ENCODE data around the gene KCNQ1. TPM values are rescaled to one million over a fixed set of nuclear protein-coding genes. Genes with fewer than 3 reads are reported as not detected.

KCNQ1 gene
- total RNA-seq, 1 experiment from 2014 or later: 2.5 TPM

DNA sequence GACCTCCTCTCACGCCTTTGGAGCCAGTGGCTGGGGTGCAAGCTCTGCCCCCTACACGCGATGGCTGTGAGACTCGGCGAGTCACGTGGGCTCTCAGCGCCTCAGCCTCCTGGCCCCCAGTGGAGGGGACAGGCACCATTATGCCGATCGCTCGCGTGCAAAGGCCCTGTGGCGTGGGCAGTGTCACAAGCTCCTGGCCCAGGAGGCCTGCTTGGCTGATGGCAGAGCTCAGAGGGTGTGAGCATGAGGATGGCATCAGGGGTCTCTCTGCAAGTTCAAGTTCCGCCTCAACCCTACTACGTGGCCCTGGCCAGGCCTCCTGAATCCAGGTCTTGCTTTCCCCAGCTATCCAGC is 345.7 kb downstream of the KCNQ1 start:
- Mint-ChIP-seq H3K9me3 (peaks cover 17% of the 10 kb centered on the region), H3K4me3 (no peak overlapping the region), H3K27ac (no peak overlapping the region), H3K36me3 (peaks cover 13% of the 10 kb centered on the region), H3K4me1 (peaks cover 12% of the 10 kb centered on the region), H3K27me3 (ENCODE audit: low read depth) (peaks cover 79% of the 10 kb centered on the region)
- ChIA-PET CTCF (interaction anchor here (1.0 to 1.3 kb wide), 3 partner anchors 47 to 257 kb away, joined by 3 to 4 read pairs (median 3); no protein-coding TSS in a partner anchor), POLR2A (no interaction called here)
- DNase-seq (ENCODE audit: low spot score) (peak; percentile 6), ATAC-seq (no peak)
- TF ChIP-seq GTF2I (CRISPR knock-in tag; conservative IDR thresholded peaks at IDR 0.05): 0 out of 2 replicates have a peak, but pooled peaks have one; percentile 44
- TF ChIP-seq ZNF416 (CRISPR knock-in tag; IDR thresholded peaks at IDR 0.05): no peak

DNA sequence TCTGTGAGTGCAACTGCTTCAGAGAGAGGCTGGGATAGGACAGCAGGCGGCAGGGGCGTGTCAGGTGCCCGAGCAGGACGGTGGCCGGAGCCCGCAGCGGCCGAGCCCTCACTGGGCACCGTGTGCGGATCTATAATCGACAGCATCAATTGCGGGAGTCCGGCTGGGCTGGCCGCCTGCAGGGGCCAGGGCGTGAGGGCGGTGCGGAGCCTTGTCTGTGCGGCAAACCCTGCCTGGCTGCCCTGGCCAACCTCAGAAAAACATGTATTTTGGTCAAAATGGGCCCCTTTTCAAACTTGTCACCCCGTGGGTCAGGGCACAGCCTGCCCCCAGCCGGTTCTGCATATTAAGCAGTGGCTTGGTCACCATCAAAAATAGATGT is 346.3 kb downstream of the KCNQ1 start:
- no peak for ATAC-seq
- POLR2A ChIA-PET: no interaction called here
- peak; percentile 10 for DNase-seq (ENCODE audit: low spot score)
- Mint-ChIP-seq H3K4me1 (peaks cover 12% of the 10 kb centered on the region), H3K9me3 (peaks cover 11% of the 10 kb centered on the region), H3K36me3 (peaks cover 8% of the 10 kb centered on the region), H3K4me3 (no peak overlapping the region; the same call in 1 of the 2 replicates), H3K27ac (no peak overlapping the region), H3K27me3 (ENCODE audit: low read depth) (peaks cover 79% of the 10 kb centered on the region)
- no peak for TF ChIP-seq NFATC4 (CRISPR knock-in tag; IDR thresholded peaks at IDR 0.05)
- TF ChIP-seq, protein P1, sequence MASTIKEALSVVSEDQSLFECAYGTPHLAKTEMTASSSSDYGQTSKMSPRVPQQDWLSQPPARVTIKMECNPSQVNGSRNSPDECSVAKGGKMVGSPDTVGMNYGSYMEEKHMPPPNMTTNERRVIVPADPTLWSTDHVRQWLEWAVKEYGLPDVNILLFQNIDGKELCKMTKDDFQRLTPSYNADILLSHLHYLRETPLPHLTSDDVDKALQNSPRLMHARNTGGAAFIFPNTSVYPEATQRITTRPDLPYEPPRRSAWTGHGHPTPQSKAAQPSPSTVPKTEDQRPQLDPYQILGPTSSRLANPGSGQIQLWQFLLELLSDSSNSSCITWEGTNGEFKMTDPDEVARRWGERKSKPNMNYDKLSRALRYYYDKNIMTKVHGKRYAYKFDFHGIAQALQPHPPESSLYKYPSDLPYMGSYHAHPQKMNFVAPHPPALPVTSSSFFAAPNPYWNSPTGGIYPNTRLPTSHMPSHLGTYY (CRISPR knock-in tag; IDR thresholded peaks at IDR 0.05): no peak
- TF ChIP-seq, protein P2, sequence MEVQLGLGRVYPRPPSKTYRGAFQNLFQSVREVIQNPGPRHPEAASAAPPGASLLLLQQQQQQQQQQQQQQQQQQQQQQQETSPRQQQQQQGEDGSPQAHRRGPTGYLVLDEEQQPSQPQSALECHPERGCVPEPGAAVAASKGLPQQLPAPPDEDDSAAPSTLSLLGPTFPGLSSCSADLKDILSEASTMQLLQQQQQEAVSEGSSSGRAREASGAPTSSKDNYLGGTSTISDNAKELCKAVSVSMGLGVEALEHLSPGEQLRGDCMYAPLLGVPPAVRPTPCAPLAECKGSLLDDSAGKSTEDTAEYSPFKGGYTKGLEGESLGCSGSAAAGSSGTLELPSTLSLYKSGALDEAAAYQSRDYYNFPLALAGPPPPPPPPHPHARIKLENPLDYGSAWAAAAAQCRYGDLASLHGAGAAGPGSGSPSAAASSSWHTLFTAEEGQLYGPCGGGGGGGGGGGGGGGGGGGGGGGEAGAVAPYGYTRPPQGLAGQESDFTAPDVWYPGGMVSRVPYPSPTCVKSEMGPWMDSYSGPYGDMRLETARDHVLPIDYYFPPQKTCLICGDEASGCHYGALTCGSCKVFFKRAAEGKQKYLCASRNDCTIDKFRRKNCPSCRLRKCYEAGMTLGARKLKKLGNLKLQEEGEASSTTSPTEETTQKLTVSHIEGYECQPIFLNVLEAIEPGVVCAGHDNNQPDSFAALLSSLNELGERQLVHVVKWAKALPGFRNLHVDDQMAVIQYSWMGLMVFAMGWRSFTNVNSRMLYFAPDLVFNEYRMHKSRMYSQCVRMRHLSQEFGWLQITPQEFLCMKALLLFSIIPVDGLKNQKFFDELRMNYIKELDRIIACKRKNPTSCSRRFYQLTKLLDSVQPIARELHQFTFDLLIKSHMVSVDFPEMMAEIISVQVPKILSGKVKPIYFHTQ (CRISPR knock-in tag; IDR thresholded peaks at IDR 0.05): no peak
- TF ChIP-seq, protein P3, sequence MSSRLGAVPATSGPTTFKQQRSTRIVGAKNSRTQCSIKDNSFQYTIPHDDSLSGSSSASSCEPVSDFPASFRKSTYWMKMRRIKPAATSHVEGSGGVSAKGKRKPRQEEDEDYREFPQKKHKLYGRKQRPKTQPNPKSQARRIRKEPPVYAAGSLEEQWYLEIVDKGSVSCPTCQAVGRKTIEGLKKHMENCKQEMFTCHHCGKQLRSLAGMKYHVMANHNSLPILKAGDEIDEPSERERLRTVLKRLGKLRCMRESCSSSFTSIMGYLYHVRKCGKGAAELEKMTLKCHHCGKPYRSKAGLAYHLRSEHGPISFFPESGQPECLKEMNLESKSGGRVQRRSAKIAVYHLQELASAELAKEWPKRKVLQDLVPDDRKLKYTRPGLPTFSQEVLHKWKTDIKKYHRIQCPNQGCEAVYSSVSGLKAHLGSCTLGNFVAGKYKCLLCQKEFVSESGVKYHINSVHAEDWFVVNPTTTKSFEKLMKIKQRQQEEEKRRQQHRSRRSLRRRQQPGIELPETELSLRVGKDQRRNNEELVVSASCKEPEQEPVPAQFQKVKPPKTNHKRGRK (CRISPR knock-in tag; IDR thresholded peaks at IDR 0.05; ENCODE audit: borderline replicate concordance): no peak
- no peak for TF ChIP-seq NR2C2 (CRISPR knock-in tag; IDR thresholded peaks at IDR 0.05)
- no peak for TF ChIP-seq EMX1 (CRISPR knock-in tag; IDR thresholded peaks at IDR 0.05)
- TF ChIP-seq, protein P4, sequence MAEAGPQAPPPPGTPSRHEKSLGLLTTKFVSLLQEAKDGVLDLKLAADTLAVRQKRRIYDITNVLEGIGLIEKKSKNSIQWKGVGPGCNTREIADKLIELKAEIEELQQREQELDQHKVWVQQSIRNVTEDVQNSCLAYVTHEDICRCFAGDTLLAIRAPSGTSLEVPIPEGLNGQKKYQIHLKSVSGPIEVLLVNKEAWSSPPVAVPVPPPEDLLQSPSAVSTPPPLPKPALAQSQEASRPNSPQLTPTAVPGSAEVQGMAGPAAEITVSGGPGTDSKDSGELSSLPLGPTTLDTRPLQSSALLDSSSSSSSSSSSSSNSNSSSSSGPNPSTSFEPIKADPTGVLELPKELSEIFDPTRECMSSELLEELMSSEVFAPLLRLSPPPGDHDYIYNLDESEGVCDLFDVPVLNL (CRISPR knock-in tag; IDR thresholded peaks at IDR 0.05; ENCODE audit: borderline replicate concordance, low read depth): no peak
- no peak for TF ChIP-seq FOXK1 (CRISPR knock-in tag; IDR thresholded peaks at IDR 0.05)
- no peak for TF ChIP-seq CREM (CRISPR knock-in tag; IDR thresholded peaks at IDR 0.05)
- CTCF ChIA-PET: interaction anchor here (1.0 to 1.3 kb wide), 3 partner anchors 46 to 258 kb away, joined by 3 to 4 read pairs (median 3); no protein-coding TSS in a partner anchor

DNA sequence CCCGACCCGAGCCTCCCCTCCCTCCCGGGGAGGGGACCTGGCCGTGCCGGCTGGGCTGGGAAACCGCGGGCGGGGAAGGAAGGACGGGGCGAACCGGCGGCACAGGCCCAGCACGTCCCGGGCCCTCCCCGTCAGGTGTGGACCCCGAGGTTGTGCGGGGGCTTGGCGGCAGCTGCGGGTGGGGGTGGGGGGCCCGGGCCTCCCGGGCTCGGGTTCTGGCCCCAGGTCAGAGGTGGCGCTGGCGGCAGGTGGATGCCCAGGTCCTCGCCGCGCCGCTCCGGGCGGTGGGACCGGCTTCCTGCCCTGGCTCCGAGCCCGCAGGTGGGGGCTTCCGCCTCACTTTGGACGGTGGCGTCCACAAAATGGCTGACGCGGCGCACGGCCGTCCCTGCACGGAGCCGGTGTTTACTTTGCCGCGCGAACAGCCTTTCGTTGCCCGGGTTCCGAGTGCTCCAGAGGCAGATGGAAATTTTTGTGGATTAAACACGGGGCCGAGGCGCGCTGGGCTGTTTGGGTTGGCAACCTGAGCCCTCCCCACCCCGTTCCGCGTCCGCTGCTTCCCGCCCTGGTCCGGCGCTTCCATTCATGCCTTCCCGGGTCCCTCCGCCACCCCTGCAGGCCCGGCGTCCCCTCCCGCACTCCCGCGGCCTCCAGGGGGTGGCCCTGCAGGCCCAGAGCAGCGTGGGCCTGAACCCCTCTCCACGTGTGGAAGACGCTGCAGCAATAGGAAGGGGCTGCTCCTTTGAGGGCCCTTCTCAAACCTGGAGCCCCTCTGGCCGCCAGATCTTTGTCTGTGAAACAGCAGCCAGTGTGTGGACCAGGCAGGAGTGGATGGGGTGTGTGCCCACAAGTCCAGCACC is 346.9 kb downstream of the KCNQ1 start:
- CTCF ChIA-PET: interaction anchor here (1.3 kb wide), 1 partner anchor 46 kb away, joined by 3 read pairs; no protein-coding TSS in a partner anchor
- DNase-seq (ENCODE audit: low spot score): peak; percentile 40
- H3K4me1 Mint-ChIP-seq: peaks cover 12% of the 10 kb centered on the region
- H3K27me3 Mint-ChIP-seq (ENCODE audit: low read depth): peaks cover 76% of the 10 kb centered on the region
- POLR2A ChIA-PET: no interaction called here
- peak overlapping the region; percentile 65 for H3K4me3 Mint-ChIP-seq
- no peak overlapping the region for H3K27ac Mint-ChIP-seq
- peaks cover 1% of the 10 kb centered on the region for H3K36me3 Mint-ChIP-seq
- ATAC-seq: peak; percentile 24
- H3K9me3 Mint-ChIP-seq: peaks cover 5% of the 10 kb centered on the region
- 0 out of 2 replicates have a peak, but pooled peaks have one; percentile 46 for TF ChIP-seq ZBTB21 (CRISPR knock-in tag; IDR thresholded peaks at IDR 0.05; ENCODE audit: borderline replicate concordance)
- no peak for TF ChIP-seq MYBL2 (CRISPR knock-in tag; IDR thresholded peaks at IDR 0.05)
- TF ChIP-seq, protein P5, sequence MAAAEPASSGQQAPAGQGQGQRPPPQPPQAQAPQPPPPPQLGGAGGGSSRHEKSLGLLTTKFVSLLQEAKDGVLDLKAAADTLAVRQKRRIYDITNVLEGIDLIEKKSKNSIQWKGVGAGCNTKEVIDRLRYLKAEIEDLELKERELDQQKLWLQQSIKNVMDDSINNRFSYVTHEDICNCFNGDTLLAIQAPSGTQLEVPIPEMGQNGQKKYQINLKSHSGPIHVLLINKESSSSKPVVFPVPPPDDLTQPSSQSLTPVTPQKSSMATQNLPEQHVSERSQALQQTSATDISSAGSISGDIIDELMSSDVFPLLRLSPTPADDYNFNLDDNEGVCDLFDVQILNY (CRISPR knock-in tag; IDR thresholded peaks at IDR 0.05): 0 out of 2 replicates have a peak, but pooled peaks have one; percentile 41
- 0 out of 2 replicates have a peak, but pooled peaks have one; percentile 55 for TF ChIP-seq TP53 (CRISPR knock-in tag; IDR thresholded peaks at IDR 0.05)
- TF ChIP-seq, protein P4 (CRISPR knock-in tag; IDR thresholded peaks at IDR 0.05; ENCODE audit: borderline replicate concordance, low read depth): no peak
- TF ChIP-seq, protein P6, sequence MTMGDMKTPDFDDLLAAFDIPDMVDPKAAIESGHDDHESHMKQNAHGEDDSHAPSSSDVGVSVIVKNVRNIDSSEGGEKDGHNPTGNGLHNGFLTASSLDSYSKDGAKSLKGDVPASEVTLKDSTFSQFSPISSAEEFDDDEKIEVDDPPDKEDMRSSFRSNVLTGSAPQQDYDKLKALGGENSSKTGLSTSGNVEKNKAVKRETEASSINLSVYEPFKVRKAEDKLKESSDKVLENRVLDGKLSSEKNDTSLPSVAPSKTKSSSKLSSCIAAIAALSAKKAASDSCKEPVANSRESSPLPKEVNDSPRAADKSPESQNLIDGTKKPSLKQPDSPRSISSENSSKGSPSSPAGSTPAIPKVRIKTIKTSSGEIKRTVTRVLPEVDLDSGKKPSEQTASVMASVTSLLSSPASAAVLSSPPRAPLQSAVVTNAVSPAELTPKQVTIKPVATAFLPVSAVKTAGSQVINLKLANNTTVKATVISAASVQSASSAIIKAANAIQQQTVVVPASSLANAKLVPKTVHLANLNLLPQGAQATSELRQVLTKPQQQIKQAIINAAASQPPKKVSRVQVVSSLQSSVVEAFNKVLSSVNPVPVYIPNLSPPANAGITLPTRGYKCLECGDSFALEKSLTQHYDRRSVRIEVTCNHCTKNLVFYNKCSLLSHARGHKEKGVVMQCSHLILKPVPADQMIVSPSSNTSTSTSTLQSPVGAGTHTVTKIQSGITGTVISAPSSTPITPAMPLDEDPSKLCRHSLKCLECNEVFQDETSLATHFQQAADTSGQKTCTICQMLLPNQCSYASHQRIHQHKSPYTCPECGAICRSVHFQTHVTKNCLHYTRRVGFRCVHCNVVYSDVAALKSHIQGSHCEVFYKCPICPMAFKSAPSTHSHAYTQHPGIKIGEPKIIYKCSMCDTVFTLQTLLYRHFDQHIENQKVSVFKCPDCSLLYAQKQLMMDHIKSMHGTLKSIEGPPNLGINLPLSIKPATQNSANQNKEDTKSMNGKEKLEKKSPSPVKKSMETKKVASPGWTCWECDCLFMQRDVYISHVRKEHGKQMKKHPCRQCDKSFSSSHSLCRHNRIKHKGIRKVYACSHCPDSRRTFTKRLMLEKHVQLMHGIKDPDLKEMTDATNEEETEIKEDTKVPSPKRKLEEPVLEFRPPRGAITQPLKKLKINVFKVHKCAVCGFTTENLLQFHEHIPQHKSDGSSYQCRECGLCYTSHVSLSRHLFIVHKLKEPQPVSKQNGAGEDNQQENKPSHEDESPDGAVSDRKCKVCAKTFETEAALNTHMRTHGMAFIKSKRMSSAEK (CRISPR knock-in tag; IDR thresholded peaks at IDR 0.05; ENCODE audit: borderline replicate concordance): no peak

Measured in WTC11 (cell line).